ENCODE data around the gene SPAG7.
"Not testable (repeated sequence)": the region's sequence is repeated elsewhere in the genome, so short reads cannot be mapped to it uniquely, and the experiment has no call there.

Gene SPAG7

DNA sequence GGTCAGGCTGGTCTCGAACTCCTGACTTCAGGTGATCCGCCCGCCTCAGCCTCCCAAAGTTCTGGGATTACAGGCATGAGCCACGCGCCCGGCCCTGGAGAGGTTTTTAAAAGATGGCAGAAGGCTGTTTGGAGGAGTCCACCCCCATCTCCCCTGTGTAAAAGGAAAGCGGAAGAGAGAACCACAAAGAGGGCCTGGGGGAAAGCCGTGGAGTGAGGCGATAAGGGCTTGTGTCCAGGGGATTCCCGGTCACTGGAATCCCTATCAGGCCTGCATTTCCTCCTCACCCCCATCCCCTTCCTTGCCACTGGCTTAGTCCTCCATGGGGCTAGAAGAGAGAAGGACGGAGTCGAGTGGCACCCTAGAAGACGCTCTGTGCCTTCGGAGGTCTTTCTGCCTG lies 35.7 kb downstream of the SPAG7 start, which contains the start of gene GP1BA:
Gene GP1BA (plus strand): TSS at position 315 of the 400 bp plus-strand sequence. CDS start 328 bp downstream, outside the sequence.
- TF ChIP-seq CTCF (IDR thresholded peaks at IDR 0.05; ENCODE audit: insufficient read depth, low read depth, low read length, missing control alignments): no peak
- DNase-seq (ENCODE audit: low read depth): no peak
- no peak within 1 kb of the TSS for H3K4me3 ChIP-seq (ENCODE audit: low read length)

DNA sequence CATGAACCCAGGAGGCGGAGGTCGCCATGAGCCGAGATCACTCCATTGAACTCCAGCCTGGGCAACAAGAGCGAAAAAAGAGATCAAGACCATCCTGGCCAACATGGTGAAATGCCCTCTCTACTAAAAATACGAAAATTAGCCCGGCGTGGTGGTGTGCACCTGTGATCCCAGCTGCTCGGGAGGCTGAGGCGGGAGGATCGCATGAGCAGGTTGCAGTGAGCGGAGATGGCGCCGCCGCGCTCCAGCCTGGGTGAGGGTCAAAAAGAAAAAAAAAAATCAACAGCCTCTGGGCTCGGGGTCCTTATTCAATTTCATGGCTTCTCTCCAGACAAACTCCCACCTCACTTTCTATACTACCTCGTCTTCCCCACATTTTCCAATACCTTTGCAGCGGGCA lies 38.7 kb downstream of the SPAG7 start:
- DNase-seq (ENCODE audit: low read depth): no peak
- no peak overlapping the region for H3K4me3 ChIP-seq (ENCODE audit: low read length)
- no peak for TF ChIP-seq CTCF (IDR thresholded peaks at IDR 0.05; ENCODE audit: insufficient read depth, low read depth, low read length, missing control alignments)

GRCh38 chr17:4926577-4927335 lies 40.9 kb downstream of the SPAG7 start:
- not testable (repeated sequence) for H3K4me3 ChIP-seq (ENCODE audit: low read length); DNase-seq (ENCODE audit: low read depth)

DNA sequence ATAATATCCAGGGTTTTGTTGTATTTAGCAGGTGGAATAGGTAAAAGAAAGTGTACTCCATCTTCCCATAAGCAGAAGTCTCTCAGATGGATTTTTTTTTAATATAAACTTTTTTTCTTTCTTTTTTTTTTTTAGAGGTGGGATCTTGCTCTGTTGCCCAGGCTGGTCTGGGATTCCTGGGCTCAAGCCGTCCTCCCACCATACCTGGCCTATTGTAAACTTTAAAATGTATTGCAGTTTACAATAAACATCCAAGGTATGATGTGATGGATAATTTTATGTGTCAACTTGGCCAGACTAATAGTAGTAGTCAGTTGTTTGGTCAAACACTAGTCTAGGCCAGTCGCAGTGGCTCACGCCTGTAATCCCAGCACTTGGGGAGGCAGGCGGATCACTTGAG lies 46.3 kb downstream of the SPAG7 start:
- no peak for TF ChIP-seq CTCF (IDR thresholded peaks at IDR 0.05; ENCODE audit: insufficient read depth, low read depth, low read length, missing control alignments)
- DNase-seq (ENCODE audit: low read depth): no peak
- H3K4me3 ChIP-seq (ENCODE audit: low read length): no peak overlapping the region

- H3K4me3 ChIP-seq (ENCODE audit: low read length): no peak overlapping the region
- DNase-seq (ENCODE audit: low read depth): peak; percentile 84
- TF ChIP-seq CTCF (IDR thresholded peaks at IDR 0.05; ENCODE audit: insufficient read depth, low read depth, low read length, missing control alignments): no peak
These were observed 47.1 kb downstream of the SPAG7 start for GRCh38 chr17:4920351-4921048.

DNA sequence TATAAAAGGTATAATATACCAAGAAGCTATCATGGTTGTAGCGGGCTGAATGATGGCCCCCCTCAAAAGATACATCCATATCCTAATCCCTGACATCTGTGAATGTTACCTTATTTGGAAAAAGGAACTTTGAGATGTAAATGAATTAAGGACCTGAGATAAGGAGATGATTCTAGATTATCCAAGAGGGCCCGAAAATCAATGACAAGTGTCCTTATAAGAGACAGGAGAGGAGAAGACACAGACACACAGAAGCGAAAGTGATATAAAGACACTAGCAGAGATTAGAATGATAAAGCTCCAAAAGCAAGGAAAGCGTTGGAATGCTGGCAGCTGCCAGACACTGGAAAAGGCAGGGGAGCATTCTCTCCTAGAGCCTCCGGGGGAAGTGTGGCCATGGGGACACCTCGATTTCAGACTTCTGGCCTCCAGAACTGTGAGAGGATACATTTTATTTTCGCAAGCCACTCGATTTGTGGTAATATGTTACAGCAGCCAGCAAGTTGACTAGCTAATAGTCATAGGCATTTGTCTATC lies 48.0 kb downstream of the SPAG7 start:
- no peak for TF ChIP-seq CTCF (IDR thresholded peaks at IDR 0.05; ENCODE audit: insufficient read depth, low read depth, low read length, missing control alignments)
- no peak overlapping the region for H3K4me3 ChIP-seq (ENCODE audit: low read length)
- no peak for DNase-seq (ENCODE audit: low read depth)

GRCh38 chr17:4914551-4914950 lies 53.1 kb downstream of the SPAG7 start:
- not testable (repeated sequence) for DNase-seq (ENCODE audit: low read depth); H3K4me3 ChIP-seq (ENCODE audit: low read length)

- TF ChIP-seq CTCF (IDR thresholded peaks at IDR 0.05; ENCODE audit: insufficient read depth, low read depth, low read length, missing control alignments): no peak
- no peak overlapping the region for H3K4me3 ChIP-seq (ENCODE audit: low read length)
- DNase-seq (ENCODE audit: low read depth): no peak
These were observed 53.6 kb downstream of the SPAG7 start for GRCh38 chr17:4913994-4914393.

All from epithelial cell of esophagus (primary cell).